BJ (cell line): ENCODE measurements around the gene MASP2. TPM values are rescaled to one million over a fixed set of nuclear protein-coding genes. Genes with fewer than 3 reads are reported as not detected.

Experiments
- CTCF ChIA-PET: fragments of 350-600 bp; formaldehyde crosslinking; extraction: SDS; loops from one replicate; lab custom pipeline; 2021; ENCODE audit warnings: antibody characterized with exemption, inconsistent platforms; lab: Yijun Ruan, JAX
- POLR2A ChIA-PET: fragments of 300-600 bp; sonication (Branson Sonifier 250); formaldehyde crosslinking; extraction: SDS; loops from one replicate; lab custom pipeline; 2021; ENCODE audit warnings: antibody characterized with exemption; lab: Charles Lee
- DNase-seq: peaks from one replicate; pipeline ENCODE4 v3.0.0-alpha.2; 2011; ENCODE audit warnings: low read depth
- H3K27me3 ChIP-seq: 2 replicates; pipeline ENCODE4 v1.6.0; 2011; ENCODE audit warnings: low read length; ENCODE audit not compliant: control insufficient read depth, insufficient read depth
- H3K36me3 ChIP-seq: 2 replicates; pipeline ENCODE4 v1.5.1; 2011; ENCODE audit warnings: low read length; ENCODE audit not compliant: control insufficient read depth, insufficient read depth
- H3K4me3 ChIP-seq: 2 replicates; pipeline ENCODE4 v1.5.1; 2011; ENCODE audit warnings: low read depth, mild to moderate bottlenecking, control low read depth, low read length
- CTCF ChIP-seq: IDR thresholded peaks from 2 replicates; pipeline ENCODE4 v1.5.1; 2011; ENCODE audit warnings: low read depth, mild to moderate bottlenecking, control low read depth, inconsistent platforms, low read length, moderate library complexity; ENCODE audit not compliant: insufficient read depth
- polyA plus RNA-seq: library from polyadenylated mRNA; depleted of rRNA; stranded (reverse); fragments of >200 nt; gene quantifications from 2 replicates; pipeline ENCODE4 v1.2.3, GENCODE V29; 2011; rRNA removed

The MASP2 gene
- polyA plus RNA-seq, 1 experiment: not detected

- TF ChIP-seq CTCF: no peak
- H3K36me3 ChIP-seq: no peaks in the 10 kb centered on the region
- no peak for DNase-seq
- H3K4me3 ChIP-seq: no peak overlapping the region
- ChIA-PET POLR2A (no interaction called here), CTCF (interaction anchor here (0.7 to 1.3 kb wide), 2 partner anchors 10 to 172 kb away, joined by 3 read pairs; no protein-coding TSS in a partner anchor)
- H3K27me3 ChIP-seq: peaks cover 2% of the 10 kb centered on the region; the same call in 1 of the 2 replicates
Observed at GRCh38 chr1:10978719-10979118, 68.3 kb downstream of the MASP2 start.

Other genes with a start within 250 kb of the MASP2 start
- 55.5 and 120 TPM in 2 replicates for gene TARDBP, start 34.6 kb downstream of the MASP2 start, polyA plus RNA-seq
- gene SRM, start 12.8 kb upstream of the MASP2 start, polyA plus RNA-seq: 47.5 and 75.2 TPM in 2 replicates
- gene EXOSC10, start 52.6 kb upstream of the MASP2 start, polyA plus RNA-seq: 72.1 and 74.6 TPM in 2 replicates
- not detected in 2 replicates for gene ANGPTL7, start 142.1 kb upstream of the MASP2 start, polyA plus RNA-seq
- 28.7 and 31.6 TPM in 2 replicates for gene MTOR, start 215.3 kb upstream of the MASP2 start, polyA plus RNA-seq
- gene UBIAD1, start 226.0 kb upstream of the MASP2 start, polyA plus RNA-seq: 13.6 and 16.6 TPM in 2 replicates